Activated gamma-delta T cell (primary cell): Measurements from ENCODE around the gene C6orf132.

Experiments used
- DNase-seq: peaks from one replicate; lab custom pipeline; 2025; lab: John Stamatoyannopoulos, UW

Gene C6orf132

DNA sequence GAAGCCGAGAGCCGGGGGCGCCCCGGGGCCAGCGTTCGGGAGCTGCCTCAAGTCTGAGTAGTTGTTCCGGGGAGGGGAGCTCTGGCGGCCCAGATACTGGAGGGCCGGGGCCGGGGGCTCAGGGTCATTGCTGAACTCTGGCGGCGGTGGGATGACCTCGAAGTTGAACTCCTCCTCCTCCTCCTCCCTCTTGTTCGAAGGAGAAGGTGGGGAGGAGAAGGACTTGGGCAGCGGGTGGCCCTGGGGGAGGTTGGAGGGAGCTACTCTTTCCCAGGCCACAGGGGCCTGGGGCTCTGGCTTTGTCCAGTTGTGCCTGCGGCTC lies 37.7 kb downstream of the C6orf132 start:
- DNase-seq = no peak

DNA sequence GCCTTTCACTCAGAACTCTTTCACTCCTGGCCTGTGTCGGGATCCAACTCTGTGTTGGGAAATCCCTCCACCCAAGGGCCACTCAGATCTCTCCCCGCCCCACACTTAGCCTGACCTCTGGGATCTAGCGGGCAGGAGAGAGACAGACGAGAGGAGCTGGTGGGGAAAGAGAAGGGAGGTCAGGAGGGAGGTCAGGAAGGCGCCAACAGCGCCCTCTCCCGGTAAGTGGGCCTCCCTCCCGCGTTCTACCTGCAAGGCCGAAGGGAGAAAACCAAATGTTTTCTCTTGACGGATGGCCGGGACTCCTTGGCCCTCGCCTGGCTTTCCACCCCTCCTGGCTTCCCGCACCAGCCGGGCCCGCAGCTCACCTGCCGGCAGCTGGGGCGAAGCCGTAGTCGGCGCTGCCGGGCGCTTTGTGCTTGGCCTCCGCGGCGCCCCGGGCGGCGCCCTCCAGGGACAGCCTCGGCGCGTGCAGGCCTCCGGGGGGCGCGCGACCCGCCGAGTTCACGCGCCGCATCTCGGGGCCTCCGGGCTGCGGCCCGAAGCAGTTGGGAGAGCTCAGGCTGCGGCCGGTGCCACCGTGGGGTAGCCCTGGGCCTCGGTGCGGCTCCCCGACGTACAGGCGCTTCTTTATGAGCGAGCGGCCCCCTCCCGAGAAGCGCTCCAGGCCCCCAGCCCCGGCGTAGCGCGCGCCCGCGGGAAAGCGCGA lies 38.2 kb downstream of the C6orf132 start:
- DNase-seq = peak; percentile 39

DNA sequence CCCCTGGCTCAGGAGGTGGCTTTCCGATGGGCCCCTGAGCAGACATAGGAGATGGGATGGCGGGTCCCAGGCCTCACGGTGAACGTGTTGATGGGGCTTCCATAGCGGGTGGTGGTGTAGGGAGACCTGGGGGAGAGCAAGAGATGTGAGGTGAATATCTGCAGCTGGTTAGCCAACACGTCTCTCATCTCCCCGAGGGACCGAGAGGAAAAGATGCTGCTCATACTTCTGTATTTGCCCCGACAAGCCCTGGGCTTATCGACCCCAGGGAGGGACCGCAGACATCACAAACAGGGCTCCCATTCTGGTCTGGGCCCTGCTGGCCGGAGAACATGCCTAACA lies 38.7 kb downstream of the C6orf132 start:
- no peak for DNase-seq

DNA sequence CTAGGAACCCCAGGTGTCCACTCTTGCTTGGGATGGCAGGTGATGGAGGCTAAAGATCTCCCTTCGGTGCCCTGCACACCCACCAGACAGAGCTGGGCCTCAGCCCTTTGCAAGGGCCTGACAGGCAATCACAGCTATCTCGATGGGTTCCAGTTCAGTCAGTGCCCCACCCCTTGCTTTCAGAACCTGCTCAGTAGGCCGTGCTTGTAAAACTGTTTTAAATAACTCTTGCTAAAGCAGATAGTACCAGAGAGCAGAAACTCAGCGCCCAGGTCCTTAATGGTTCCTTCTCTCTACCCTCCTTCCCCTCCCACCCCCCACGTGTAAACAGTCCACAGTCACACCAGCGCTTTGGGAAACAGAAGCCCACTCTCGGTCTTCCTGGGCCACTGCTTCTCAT lies 39.2 kb downstream of the C6orf132 start:
- DNase-seq = no peak

DNA sequence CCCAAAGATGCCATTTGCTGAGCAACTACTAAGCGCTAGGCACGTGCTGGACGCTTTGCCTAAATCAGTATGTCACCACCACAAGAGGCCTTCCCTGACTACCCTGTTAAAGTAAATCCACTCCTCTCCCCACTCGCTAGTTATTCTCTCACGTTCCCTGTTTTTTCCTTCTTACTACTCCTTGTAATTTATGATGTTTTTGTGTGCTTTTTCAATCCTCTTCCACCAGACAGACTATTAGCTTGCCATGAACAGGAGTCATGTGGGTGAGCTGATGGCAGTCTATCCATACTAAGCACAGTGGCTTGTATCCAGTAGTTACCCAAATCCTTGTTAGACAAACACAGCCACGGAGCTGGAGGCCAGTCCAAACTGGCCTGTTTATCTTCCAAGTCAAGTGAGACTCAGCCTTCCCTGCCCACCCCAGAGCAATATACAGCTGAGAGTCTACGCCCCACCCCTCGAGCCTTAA lies 41.2 kb downstream of the C6orf132 start:
- DNase-seq = no peak

DNA sequence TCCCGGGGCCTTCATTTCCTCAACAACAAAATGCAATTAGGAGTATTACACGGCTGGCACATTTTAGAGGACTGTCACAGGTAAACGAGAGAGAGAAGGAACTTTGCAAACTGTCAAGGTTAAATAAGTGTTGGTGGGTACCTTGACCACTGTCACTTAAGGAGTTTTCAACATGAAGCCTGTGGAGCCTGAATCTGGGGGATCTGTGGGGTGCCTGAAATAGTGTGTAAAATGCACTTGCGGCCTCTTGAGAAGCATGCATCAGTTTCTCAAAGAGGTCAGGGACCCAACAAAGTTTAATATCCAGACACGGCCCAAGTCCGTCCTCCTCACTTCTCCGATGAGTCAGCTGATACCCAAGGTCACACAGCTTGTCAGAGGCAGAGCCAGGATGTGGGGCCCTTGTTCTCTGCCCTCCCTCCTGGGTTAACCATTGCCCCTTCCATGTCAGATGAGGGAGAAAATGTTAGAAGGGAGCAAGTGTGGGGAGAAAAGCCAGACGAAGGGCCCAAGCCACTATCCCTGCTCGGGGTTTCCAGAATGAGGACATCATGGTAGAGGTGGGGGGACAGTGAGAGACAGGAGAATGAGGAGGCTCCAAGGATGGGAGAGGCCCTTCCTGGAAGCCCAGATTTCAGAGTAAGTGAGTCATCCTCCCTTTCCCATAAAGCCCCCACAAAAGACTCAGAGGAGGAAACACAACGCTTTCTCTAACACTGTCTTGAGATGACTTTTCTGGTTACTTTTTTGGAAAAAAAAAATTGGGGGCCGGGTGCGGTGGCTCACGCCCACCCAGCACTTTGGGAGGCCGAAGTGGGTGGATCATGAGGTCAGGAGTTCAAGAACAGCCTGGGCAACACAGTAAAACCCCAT lies 42.2 kb downstream of the C6orf132 start:
- no peak for DNase-seq

DNA sequence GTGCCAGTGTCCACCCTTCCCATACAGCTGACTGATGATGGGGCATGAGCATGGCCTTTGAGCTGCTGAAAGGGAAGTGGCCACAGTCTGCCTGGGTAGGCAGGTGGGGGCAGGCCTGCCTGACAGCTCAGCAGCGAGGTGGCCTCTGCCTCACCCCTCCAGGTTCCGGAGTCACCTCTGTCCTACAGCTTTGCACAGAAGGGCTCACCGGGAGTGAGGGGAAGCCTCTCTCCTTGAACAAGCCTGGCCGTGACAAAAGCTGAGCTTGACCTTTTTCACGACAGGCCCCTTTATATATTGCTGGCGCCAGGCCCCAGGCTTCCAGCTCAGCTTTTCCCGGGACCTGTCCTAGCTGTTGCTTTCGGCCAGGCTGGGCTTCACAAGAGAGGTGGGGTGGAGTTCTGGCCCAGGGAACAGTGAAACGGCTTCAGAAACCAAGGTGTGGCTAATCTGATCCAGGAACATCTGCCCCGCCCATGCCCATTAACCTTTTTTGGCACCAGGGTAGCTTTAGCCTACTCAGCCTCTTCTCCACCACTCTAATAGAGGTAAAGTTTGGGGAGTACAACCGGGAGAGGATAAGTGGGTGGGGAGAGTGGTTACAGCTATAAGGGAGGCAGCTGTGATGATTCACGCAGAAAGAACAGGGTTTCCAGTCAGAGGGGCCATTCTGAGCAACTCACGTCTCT lies 42.9 kb downstream of the C6orf132 start:
- no peak for DNase-seq

DNA sequence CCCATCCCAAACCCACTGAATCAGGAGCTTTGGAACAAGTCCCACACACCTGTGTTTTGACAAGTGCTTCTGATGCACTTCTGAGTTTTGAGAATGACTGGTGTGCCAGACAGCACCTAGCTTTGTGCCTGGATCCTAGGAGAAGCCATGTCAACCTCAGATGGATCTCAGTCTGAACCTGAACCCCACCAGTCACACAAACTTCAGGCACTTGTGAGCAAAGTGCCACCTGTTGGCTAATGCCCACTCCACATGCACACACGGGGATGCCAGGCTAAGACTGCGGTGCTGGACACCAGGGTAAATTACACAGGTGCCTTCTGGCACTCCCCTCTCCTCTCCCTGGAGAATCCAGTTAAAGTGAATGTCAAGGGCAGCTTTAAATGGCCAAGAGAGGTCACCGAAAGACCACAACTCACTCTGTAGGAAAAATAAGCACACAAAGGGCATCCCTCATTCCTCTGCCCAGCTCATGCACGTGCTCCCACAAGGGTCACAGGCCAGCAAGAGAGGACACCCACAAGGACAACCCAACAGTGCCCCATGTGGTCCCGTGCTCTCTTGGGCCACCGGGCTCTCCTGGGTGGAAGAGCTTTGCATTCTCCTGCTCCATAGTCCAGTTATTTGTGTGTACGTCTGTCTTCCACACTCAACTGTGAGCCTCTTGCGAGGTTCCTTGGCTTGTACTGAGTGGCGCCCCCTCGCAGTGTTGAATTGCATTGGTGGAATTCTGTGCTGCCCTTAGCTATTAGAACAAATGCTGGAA lies 46.5 kb downstream of the C6orf132 start:
- no peak for DNase-seq

DNA sequence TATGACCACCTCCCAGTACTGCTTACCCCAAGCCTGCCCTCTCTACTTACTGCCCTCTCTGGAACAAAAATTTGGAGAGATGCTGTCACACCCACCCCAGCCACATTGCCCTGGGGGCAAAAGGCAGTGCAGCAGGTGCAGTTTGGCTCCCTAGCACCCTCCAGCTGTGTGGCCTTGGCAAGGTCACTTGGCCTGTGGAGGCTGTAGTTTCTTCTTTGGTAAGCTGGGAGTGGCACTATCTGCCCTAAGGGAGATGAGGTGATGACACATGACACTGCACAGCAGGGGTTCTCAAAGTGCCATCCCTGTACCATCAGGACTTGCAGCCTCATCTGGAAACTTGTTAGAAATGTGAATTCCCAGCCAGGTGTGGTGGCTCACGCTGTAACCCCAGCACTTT lies 47.3 kb downstream of the C6orf132 start:
- DNase-seq = no peak

DNA sequence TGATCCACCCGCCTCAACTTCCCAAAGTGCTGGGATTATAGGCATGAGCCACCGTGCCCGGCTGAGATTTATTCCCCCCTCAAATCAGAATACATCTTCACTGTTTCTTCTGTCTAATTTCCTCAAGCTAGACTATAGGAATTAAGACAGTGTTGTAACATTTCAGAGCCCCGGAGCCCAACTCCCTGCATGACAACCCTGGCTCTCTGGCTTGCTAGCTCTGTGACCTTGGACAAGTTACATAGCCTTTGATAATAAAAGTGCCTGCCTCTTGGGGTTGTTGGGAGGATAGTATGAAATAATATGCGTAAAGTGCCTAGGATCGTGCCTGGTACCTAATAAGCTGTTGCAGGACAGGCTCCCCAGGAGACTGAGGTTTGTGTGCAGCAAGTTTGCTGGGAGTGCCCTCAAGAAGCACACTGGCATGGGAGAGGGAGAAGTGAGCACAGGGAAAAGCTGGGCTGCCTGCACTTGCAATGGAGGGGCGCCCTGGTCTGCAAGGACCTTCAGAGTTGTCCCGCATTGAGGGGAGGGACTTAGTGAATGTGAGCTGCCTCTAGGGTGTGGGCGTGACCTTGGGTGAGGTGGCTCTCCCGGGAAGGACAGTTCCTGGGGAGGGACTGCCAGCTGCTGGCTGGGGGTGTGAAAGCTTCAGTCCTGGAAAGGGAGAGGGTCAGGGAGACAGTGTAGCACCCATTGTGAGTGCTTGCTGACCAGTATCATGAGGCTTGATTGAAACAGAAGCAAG lies 48.7 kb downstream of the C6orf132 start:
- no peak for DNase-seq

DNA sequence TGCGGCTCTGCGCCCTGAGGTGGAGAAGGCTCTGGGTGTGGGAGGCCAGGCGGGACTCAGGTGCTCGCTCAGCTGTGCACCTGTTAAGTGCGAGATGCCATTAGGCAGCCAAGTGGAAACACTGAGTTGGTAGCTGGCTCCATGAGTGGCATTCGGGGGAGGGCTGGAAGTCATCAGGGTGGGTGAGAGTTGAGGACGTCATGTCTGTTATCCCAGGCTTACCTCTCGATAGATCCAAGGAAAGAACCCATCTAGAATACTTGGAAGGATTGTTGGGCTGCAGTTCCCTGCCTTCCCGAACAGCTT lies 50.7 kb downstream of the C6orf132 start:
- DNase-seq = no peak

DNA sequence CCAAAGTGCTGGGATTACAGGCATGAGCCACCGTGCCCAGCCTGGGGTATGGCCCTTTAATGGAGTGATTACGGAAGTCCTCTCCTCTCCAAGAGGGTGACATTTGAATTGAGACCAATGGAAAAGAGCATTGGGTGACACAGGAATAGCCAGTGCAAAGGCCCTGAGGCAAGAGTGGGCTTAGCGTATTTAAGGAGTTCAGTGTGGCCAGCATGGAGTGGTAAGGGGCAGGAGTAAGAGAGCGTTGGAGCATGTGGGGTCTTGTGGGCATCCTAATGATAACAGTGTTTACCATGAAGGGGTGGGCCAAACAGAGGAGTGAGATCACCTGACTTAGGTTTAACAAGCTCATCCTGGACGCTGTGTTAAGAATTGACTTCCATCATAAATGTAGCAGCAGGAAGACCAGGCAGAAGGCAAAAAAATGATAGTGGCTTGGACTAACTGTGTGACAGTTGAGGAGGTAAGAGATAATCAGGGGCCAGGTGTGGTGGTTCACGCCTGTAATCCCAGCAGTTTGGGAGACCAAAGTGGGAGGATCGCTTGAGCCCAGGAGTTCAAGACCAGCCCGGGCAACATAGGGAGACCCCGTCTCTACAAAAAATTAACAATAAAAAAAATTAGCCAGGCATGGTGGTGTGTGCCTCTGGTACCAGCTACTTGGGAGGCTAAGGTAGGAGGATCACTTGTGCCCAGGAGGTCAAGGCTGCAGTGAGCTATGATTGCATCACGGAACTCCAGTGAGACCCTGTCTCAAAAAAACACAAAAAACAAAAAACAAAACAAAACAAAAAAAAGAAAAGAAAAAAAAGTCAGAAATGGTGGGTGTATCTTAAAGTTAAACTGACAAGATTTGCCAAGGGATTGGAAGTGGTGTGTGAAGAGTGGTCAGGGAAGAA lies 51.4 kb downstream of the C6orf132 start:
- no peak for DNase-seq

DNA sequence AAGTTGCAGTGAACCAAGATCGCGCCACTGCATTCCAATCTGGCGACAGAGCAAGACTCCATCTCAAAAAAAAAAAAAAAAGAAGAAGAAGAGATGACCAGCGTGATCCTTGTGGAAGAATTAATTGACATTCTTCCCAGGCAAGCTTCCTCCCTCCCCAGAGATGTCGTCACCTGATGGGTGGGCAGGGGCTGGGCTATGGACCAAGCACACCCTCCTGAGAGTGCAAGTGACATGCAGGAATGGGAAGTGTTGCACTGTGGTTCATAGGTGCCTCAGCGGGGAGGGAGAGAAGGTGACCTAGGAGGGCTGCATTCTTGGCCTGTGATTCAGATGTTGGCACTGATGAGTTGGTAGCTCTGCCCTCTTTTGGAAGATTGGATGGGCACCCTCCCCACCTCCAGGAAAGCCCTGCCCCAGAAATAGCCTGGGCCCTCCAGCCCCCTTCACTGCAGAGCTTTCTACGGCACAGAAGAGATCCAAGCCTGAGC lies 54.3 kb downstream of the C6orf132 start:
- DNase-seq = no peak

DNA sequence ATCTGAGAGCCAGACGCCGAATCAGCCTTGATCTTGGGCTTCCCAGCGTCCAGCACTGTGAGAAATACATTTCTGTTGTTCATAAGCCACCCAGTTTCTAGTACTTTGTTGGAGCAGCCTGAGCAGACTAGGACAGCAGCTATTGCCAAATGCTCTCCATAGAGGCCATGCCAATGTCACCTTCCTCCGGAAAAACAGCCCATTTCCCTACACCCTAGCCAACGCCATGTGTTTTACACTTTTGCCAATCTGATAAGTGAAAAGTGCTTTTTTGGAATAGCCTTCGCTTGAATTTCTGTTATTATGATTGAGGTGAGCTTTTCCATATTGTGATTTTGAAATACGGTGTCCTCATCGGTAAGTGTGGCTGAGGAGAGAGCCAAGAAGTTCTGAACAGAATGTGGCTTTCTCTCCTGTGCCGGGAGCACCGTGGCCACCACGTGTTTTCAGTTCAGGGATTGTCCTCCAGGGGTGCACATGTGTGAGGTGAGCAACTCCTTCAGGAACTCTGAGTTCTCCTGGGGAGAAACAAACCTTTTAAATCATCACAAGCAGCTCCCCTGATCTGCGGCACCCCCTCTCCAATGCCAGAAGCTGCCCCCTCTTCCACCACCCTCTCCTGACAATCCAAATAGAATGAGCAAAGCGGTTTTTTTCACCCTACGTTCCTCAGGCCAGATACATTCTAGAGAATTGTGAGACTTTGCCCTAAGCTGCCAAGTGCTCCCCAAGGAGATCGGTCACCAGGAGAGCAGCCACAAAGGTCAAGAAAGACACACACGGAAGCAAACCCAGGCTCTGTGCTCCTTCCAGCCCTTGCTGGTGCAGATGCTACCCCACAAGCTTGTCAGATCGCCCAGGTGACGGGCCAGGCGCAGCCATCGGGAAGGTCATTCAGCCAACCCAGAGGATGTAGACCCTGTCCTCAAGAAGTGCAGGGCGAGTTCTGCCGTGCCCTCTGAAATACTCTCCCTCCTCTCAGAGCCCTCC lies 56.1 kb downstream of the C6orf132 start:
- DNase-seq = no peak

DNA sequence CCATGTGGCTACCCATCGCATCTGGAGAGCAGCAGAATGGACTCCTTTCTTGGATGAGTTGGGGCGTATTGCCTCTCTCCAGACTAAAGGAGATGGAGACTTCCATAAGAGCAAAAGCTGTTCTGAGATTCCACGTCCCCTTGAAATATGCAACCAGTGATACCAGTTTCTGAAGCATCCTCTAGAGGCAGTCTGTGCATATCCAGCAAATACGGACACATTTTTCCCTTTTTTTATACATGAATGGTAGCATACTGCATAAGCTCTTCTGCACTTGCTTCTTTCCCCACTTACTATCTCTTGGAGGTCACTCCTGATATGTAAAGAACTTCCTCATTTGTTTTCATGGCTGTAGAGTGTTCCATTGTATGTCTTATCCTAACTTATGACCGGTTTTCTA lies 57.5 kb downstream of the C6orf132 start:
- no peak for DNase-seq

DNA sequence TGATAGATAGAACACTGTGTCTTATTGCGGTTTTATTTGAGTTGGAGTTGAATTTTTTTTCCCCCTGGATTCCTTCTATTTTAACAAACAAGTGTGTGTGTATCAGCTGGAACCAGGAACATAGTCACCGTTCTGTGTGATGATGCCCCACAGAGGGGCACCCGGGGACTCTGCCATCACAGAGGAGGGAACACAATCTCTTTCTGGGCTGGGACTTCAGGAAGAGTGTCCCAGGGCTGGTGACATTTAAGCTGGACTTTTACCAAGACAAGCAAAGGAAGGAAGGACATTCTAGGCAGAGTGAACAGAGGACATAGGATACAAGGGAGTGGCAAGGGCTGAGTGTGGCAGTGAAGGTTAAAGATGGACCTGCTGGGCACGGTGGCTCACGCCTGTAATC lies 58.9 kb downstream of the C6orf132 start:
- no peak for DNase-seq

DNA sequence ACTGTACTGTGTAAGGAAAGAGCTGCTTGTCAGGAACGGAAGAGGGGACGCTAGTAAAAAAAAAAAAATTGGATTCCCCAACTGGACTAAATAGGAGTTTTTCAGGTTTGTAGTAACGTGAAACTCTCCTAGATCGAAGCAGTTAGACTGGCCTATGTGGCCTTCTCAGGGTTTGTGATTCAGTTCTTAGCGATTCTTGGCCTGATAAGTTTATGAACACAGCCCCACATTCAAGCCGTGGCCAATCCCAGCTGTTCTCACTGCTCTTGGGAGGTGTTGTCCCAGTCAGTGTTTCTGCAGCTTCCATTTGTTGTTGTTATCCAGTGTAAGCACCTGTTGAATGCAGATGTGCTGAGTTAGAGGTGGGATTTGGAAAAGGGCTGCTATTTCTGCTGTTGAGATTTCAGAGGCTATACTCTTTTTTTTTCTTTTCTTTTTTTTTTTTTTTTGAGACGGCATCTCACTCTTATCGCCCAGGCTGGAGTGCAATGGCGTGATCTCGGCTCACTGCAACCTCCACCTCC lies 62.4 kb downstream of the C6orf132 start:
- no peak for DNase-seq

DNA sequence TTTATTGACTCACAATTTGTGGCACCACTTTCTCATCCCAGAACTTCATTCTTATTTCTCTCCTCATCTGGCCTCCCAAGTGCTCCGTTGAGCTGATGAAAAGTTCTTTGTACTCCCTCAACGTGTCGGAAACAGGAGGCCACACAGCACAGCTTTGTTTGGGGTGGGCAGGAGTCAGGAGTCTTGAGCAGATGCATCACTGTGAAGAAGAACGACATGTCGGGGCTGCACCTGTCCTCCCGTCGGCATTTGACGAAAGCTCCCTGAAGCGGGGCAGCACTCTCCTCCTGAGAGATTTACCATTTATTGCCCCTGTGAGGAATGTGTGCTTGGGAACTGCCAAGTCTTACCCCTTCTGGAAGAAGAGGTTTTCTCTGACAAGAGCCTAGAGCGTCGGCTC lies 64.0 kb downstream of the C6orf132 start:
- no peak for DNase-seq
